ES-I3 (cell line): Measurements from ENCODE around the gene LPGAT1.

Source experiments
- H3K36me3 ChIP-seq: 2 replicates; pipeline ENCODE4 v1.6.1; 2013; ENCODE audit warnings: mild to moderate bottlenecking, low read length, control low read depth, moderate library complexity; ENCODE audit not compliant: insufficient read depth
- H3K4me1 ChIP-seq: 2 replicates; pipeline ENCODE4 v1.6.1; 2013; ENCODE audit warnings: mild to moderate bottlenecking, control low read depth, low read length; ENCODE audit not compliant: insufficient read depth
- H3K9ac ChIP-seq: 2 replicates; pipeline ENCODE4 v1.6.1; 2013; ENCODE audit warnings: low read depth, mild to moderate bottlenecking, low read length, moderate library complexity
- H3K9me3 ChIP-seq: 2 replicates; pipeline ENCODE4 v1.6.1; 2013; ENCODE audit warnings: mild to moderate bottlenecking, low read length, moderate library complexity; ENCODE audit not compliant: control insufficient read depth, insufficient read depth

Gene LPGAT1

DNA sequence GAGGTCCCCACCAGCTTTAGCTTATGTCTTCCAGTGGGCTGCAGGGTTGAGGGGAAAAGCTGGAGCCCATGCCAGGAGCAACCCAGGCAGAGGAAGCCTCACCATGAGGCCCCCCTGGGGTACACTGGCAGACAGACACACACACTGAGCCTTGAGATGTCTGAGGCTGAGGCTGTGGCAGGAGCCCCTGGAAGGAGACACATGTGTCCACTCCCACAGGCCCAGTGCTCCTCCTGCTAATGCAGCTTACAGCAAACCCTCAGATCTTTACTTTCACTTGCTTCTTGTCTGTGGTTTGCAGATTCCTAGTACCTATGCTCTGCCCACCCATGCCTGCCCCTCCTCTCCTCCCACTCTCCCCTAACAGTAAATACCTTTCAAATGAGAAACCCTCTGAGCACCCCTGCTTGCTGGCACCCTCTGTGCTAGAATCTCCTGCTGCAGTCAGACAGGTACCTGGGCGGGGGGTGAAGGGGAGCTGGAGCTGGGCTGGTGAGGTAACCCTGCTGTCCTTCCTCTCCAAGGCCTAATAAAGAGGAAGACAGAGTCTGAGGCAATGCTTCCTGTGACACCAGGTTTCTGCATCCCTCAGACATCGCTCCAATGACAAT, 91.8 kb downstream of the LPGAT1 start:
- no peak overlapping the region for H3K9ac ChIP-seq
- H3K4me1 ChIP-seq, result peaks cover 9% of the 10 kb centered on the region; the same call in 1 of the 2 replicates
- no peaks in the 10 kb centered on the region for H3K36me3 ChIP-seq
- H3K9me3 ChIP-seq, result no peaks in the 10 kb centered on the region

DNA sequence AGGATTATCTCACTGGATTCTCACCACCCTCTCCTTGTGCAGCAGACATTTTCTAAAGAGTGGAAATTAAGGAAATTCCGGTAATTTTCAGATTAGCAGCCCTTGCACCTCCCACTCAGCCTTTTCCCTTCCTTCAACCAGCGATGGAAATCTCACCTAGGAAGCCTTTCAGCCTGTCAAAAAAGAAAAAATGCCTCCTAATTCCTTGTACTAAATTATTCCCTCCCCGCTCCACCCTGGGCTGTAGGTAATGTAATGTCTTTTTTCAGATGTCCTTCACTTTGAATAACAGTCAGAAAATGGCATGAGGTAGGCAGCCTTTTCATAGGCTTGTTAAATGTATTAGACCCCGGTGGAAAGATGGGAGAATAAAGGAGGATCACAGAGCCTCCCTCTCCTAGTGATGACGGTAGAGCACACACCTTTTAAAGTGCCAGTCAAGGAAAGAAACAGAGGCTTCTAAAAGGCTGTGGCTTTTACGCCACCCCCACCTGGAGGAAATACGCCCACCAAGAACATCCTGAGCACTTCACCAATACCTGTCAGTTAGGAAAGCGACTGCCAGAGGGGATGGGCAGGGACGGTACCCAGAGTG, 92.4 kb downstream of the LPGAT1 start:
- no peak overlapping the region for H3K9ac ChIP-seq
- H3K9me3 ChIP-seq, result no peaks in the 10 kb centered on the region
- no peaks in the 10 kb centered on the region for H3K36me3 ChIP-seq
- H3K4me1 ChIP-seq, result peaks cover 9% of the 10 kb centered on the region; the same call in 1 of the 2 replicates

DNA sequence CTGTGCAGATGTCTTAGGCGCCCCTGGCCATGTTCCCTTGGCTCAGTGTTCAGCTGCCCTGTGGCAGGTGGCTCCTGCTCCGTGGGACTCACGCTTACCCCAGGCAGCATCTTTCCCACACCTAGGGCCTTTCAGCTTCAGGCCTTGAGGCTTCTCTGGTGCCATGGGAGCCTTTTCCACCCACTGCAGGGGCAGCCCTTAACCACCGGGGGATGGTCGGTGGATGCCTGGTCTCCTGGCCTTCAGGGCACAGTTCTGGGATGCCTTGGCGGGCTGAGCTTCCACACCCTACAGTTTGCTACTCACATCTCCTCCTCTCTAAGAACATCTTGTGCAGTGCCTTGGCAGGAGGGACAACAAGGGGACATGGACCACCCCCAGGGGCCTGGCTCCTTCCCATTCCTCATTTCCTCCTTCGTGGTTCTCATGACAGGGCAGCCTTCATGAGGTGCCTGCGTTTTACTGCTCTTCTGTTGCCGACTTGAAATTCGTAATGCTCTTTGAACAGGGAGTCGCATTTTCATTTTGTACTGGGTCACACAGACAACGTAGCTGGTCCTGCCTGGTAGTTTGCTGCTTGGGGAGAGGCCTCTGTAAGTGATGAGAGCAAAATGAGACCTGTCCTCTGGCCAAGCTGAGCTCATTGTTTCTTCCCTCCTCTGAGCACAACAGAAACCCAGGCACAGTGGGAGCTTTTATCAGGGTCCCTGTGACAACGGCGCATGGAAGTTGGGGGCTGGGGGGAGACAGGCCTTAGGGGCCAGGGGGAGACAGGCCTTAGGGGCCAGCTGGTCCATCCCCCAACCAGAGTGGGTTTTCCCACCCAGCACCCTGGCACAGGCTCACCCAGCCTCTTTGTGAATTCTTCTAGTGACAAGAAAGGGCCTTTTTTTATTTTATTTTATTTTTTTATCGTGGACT, 93.2 kb downstream of the LPGAT1 start:
- H3K4me1 ChIP-seq, result peaks cover 9% of the 10 kb centered on the region; the same call in 1 of the 2 replicates
- H3K36me3 ChIP-seq, result no peaks in the 10 kb centered on the region

DNA sequence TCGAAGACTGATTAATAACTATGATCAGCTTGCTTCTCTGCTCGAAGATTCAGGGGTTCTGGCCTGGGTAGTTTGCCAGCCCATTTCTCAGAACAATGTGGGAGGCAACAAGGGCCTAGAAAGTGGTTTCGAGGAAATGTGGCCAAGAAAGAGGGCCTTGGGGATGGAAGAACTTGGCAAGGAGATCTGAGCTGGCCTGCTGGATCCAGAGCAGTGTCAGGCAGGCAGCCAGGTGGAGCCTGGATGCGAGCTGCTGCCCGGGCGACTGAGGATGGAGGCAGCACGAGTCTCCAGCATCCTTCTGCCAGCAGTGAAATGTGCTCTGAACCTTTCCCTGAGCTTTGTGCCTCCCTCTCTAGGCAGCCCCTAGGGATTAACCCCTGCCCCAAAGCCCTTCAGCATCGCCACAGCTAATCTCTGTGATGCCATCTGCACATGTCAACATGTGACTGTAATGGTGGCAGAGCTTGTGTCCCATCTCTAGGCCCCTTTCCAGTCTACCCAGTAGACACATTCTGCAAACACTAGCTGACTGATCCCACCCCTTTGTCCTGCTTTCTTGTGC, 94.1 kb downstream of the LPGAT1 start:
- no peak overlapping the region for H3K9ac ChIP-seq
- no peaks in the 10 kb centered on the region for H3K9me3 ChIP-seq
- H3K4me1 ChIP-seq, result peaks cover 9% of the 10 kb centered on the region; the same call in 1 of the 2 replicates
- no peaks in the 10 kb centered on the region for H3K36me3 ChIP-seq

More for the DNA sequence above, 93.2 kb downstream of the LPGAT1 start:
- no peak overlapping the region for H3K9ac ChIP-seq
- no peaks in the 10 kb centered on the region for H3K9me3 ChIP-seq

DNA sequence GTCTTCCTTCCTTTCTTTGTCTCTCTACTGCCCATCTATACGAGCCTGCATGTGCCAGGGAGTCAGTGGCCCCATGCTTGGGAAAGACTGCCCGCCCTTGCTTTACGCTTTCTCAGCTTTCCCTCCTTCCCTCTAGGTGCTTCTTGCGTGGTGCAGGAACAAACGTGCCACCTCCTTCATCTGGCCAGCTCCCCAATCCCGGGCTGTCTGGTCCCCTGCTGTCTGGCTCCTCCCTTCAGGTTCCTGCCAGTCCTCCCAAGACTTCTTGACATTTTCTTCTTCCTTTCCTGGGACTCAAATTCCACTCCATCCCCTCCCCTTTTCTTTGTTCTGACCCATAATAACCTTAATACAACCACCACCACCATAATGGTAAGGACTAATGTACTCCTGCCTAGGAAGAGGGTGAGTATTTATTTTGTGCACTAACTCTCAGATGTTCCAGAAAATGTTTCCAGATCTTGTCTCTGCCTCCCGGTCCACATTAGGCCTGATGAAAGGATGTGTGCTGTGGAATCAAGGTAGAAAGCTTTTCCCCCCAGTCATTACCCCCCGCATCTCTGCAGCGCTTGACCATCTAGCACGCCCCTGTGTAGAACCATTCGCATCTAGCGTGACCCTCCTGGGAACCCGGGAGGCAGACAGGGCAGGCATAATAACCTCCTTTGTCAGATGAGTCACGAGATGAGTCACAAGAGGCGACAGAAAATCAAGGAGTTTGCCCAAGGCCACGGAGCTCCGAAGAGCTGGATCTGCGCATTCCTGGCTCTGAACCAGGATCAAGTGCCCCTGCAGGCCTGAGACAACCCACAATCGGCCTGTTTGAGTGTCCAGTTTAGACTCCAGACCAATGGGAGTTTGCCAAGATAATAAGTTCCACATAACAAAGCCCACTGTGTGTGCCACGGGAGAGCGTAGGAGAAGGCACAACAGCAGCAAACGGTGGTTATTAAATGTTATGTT, 95.1 kb downstream of the LPGAT1 start:
- H3K9me3 ChIP-seq, result no peaks in the 10 kb centered on the region
- H3K9ac ChIP-seq, result no peak overlapping the region; the same call in 1 of the 2 replicates
- peaks cover 9% of the 10 kb centered on the region; the same call in 1 of the 2 replicates for H3K4me1 ChIP-seq
- H3K36me3 ChIP-seq, result no peaks in the 10 kb centered on the region

DNA sequence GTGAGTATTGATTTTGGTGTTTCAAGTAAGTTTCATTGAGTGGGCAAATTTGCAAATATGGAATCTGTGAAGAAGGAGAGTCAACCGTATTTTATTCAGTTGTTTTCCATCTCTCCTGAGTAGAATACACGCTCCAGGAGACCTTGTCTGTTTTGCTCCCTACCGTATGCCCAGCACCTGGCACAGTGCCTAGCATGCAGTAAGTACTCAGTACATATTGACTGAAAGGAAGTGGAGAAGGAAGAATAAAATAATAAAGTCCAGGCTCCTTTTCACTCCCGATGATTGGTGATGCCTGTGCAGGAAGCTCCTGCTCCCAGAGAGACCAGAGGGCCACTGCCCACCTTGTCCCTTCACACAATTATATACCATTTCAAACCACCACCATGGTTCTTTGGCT, 95.8 kb downstream of the LPGAT1 start:
- H3K9me3 ChIP-seq, result no peaks in the 10 kb centered on the region
- no peaks in the 10 kb centered on the region for H3K36me3 ChIP-seq
- no peak overlapping the region for H3K9ac ChIP-seq
- peaks cover 9% of the 10 kb centered on the region; the same call in 1 of the 2 replicates for H3K4me1 ChIP-seq

DNA sequence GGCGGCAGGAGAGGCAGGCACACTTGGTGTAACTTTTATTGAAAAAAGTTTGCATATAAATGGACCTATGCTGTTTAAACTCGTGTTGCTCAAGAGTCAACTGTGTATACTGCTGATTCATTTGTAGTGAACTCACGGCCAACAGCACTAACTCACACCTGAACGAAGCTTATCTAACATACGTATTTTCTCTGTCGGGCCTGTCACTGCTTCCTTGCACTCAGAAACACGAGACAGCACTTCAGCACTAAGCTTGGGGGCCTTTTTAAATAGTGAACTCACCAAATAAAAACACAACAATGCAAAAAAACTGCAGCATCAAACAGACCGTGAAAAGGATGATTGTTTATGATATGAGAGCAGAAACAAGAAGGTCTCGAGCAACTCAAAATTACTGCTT, 96.2 kb downstream of the LPGAT1 start:
- Histone ChIP-seq H3K36me3 (no peaks in the 10 kb centered on the region), H3K9me3 (no peaks in the 10 kb centered on the region), H3K4me1 (peaks cover 9% of the 10 kb centered on the region; the same call in 1 of the 2 replicates), H3K9ac (no peak overlapping the region)

DNA sequence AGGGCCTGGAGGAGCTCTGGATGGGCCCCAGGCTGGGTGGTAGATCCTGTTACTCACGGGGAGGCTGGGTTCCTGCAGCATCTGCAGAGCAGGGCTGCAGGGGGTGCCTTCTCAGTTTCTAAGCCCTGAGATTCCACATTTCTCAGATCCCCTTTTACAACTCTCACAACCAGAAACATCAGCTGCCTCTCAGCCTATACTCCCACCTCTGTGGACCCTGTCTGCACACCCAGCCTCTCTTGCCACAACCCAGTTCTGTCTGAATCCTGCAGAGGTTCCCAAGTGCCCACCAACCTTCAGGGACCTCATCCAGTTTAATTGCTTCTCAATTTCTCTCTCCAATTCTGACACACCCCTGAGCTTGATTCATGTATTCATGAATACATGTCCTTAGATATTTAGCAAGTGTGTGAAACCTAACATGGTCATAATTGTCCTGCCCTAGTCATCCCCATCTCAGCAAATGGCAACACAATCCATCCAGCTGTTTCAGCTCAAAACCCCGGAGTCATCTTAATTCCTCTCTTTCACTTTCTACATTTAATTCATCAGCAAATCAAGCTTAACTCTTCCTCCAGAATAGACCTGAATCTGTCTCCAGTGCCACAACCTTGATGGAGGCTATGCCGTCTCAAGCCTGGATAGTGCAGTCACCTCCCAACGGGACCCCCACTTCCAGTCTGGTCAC, 98.1 kb downstream of the LPGAT1 start:
- Histone ChIP-seq H3K4me1 (0 out of 2 replicates have a peak, but pooled peaks cover 4% of the 10 kb centered on the region), H3K36me3 (no peaks in the 10 kb centered on the region), H3K9ac (no peak overlapping the region), H3K9me3 (no peaks in the 10 kb centered on the region)

DNA sequence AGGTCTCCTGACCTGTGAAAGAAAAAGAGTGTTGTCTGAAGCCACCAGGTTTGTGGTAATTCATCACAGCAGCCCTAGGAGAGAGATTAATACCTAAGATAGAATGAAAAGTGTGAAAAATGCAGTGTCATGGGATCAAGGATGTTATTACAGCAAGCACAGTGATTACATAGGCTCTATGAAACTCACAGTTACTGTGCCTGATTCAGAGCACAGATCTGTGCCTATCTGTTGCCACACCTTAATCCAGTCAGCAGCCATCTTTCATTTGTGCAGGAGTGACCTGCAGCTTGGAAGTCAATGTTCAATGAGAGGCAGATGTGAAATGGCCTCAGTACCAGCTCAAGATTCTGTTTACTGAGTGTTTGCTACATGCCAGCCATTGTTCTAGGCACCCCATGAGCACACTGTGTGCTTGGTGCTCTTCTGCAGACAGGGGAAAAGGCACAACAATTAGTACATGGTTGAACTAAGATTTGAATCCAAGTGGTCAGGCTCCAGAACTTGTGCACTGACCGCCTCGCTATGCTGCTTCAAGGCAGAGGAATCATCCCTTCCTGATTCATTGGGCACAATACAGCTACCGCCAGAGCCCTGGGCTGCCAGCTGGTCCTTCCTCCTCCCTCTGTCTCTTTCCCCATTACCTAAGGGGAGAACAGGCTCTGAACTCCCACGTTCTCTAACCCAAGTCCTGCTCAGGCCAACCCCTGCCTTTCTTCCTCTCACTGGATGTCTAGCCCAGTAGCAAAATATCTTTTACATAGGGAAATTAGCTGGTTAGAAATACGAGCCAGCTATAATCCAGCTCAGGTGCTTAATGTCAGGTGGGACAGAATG, 98.9 kb downstream of the LPGAT1 start:
- 0 out of 2 replicates have a peak, but pooled peaks cover 4% of the 10 kb centered on the region for H3K4me1 ChIP-seq
- no peak overlapping the region for H3K9ac ChIP-seq
- no peaks in the 10 kb centered on the region for H3K36me3 ChIP-seq
- H3K9me3 ChIP-seq, result no peaks in the 10 kb centered on the region

DNA sequence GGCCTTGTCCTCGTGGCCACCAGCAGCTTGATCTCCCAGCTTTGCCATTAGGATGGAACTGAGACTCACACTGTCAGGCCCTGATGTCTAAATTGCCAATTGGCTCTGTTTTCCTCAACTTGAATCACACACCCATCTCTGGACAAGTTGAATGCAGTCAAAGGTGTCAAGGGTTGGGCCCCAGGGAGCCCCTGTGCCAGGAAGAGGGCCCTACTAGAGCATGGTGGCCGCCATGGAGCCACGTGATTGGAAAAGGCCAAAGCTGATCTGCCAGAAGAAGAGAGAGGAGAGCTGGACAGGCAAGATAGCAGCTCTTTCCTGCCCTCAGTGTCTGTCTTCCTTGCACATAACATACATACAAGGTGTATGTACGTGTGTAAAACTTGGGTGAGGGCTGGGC, 100.2 kb downstream of the LPGAT1 start:
- Histone ChIP-seq H3K9me3 (no peaks in the 10 kb centered on the region), H3K9ac (no peak overlapping the region), H3K36me3 (no peaks in the 10 kb centered on the region), H3K4me1 (0 out of 2 replicates have a peak, but pooled peaks cover 3% of the 10 kb centered on the region)

DNA sequence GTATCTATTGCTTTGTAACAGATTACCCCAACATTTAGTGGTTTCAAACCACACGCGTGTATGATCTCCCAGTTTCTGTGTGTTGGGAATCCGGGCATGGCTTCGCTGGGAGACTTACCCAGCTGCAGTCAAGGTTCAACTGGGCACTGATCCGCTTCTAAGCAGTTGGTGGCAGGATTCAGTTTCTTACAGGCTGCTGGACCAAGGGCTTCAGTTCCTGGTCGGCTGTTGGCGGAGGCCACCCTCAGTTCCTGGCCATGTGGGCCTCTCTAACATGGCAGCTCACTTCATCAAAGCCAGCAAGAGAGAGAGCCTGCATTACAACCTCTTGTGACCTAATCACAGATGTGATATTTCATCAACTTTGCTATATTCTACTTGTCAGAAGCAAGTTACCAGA, 101.3 kb downstream of the LPGAT1 start:
- no peaks in the 10 kb centered on the region for H3K4me1 ChIP-seq
- H3K9me3 ChIP-seq, result no peaks in the 10 kb centered on the region
- H3K36me3 ChIP-seq, result no peaks in the 10 kb centered on the region
- H3K9ac ChIP-seq, result no peak overlapping the region

DNA sequence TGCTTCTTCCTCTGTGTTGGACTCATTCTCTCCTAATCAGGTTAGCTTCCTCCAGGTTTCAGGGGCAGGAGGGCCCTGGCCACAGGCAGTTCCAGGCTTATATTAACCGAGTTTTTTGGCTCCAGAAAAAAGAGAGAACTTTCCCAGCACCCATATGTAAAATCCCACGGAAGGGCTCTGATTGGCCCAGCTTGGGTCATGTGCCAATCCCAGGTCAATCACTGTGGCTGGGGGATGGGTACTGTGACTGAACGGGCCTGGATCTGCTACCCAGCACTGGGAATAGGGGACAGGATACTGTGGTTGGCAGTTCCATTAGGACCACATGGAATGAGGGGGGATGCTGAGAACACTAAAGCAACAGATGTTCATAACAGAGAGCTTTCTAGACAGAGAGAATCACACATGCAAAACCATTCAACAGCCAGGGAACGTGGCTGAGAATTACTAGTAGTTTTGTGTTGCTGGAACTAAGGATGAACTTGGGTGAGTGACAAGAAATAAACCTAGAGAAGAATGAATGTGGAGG, 104.0 kb downstream of the LPGAT1 start:
- Histone ChIP-seq H3K4me1 (no peaks in the 10 kb centered on the region), H3K9me3 (no peaks in the 10 kb centered on the region), H3K36me3 (no peaks in the 10 kb centered on the region), H3K9ac (no peak overlapping the region)
